Upper lobe of left lung (tissue), 6 donors: ENCODE results near the gene MDM2. TPM values are rescaled to one million over a fixed set of nuclear protein-coding genes. Genes with fewer than 3 reads are reported as not detected.
A peak's percentile ranks its signal among the peaks of the same experiment; 100 is the strongest.

Source experiments
- ATAC-seq, 2 donors: fragments of 200-7000 bp; cut with Tn5 transposase; one replicate each; pipeline ENCODE4 v1.9.1; 2022; ENCODE audit warnings: mild to moderate bottlenecking in 2 of 2, moderate library complexity in 2 of 2; ENCODE audit not compliant: low FRiP score in 2 of 2
- DNase-seq, 2 donors: peaks; one replicate each; pipeline ENCODE4 v3.0.0-alpha.2; 2019 to 2020
- H3K27ac ChIP-seq, 4 donors: fragments of 200-600 bp; sonication (generic); one replicate each; pipeline ENCODE4 v1.5.1; 2016 to 2019
- H3K27me3 ChIP-seq, 4 donors: fragments of 200-600 bp; sonication (generic); one replicate each; pipeline ENCODE4 v1.5.1; 2017 to 2019
- H3K36me3 ChIP-seq, 4 donors: fragments of 200-600 bp; sonication (generic); one replicate each; pipeline ENCODE4 v1.5.1; 2016 to 2019
- H3K4me1 ChIP-seq, 4 donors: fragments of 200-600 bp; sonication (generic); one replicate each; pipeline ENCODE4 v1.5.1; 2018 to 2019
- H3K4me3 ChIP-seq, 4 donors: fragments of 200-600 bp; sonication (generic); one replicate each; pipeline ENCODE4 v1.5.1; 2017 to 2019; ENCODE audit warnings: mild to moderate bottlenecking in 2 of 4, moderate library complexity in 1 of 4
- H3K9me3 ChIP-seq, 4 donors: fragments of 200-600 bp; sonication (generic); one replicate each; pipeline ENCODE4 v1.5.1; 2018 to 2019
- EP300 ChIP-seq, 4 donors: sonication (generic); formaldehyde crosslinking; IDR thresholded peaks; one replicate each; pipeline ENCODE4 v1.5.1; 2017; ENCODE audit warnings: antibody characterized with exemption in 4 of 4, control low read depth in 2 of 4
- POLR2A ChIP-seq, 4 donors: fragments of 450-650 bp; IDR thresholded peaks; one replicate each; pipeline ENCODE4 v1.5.1; 2016 to 2017; ENCODE audit warnings: antibody characterized with exemption in 4 of 4, mild to moderate bottlenecking in 2 of 4
- POLR2AphosphoS5 ChIP-seq, 2 donors: sonication (generic); formaldehyde crosslinking; IDR thresholded peaks; one replicate each; pipeline ENCODE4 v1.5.1; 2017; ENCODE audit warnings: antibody characterized with exemption in 2 of 2
- WGBS, 2 donors: methylation state at CpG; one replicate each; pipeline ENCODE4 v1.1.5; 2017 to 2018; 5-methylcytosine and 5-hydroxymethylcytosine counted together
- total RNA-seq, 6 donors: library from RNA; depleted of rRNA in 4 of 6; stranded (reverse); fragments of >200 nt in 4 of 6; gene quantifications; one replicate each; pipeline versions ENCODE4 v1.1.0 to v1.2.1, GENCODE V29; 2016 to 2021
- TF ChIP-seq, protein P1 (sequence below), 6 experiments: fragments of 450-650 bp in 4 of 6; fragments of 200-600 bp in 2 of 6; sonication (generic) in 2 of 6; IDR thresholded peaks; one replicate each; pipeline ENCODE4 v1.5.1; 2016 to 2019; ENCODE audit warnings: antibody characterized with exemption in 6 of 6
- donor health status: DM: no; HTN: no; CAD: no; lungs with moderate emphysema.
- donor health status: DM: no; HTN: yes; CAD: no; lungs with severe emphysema.

MDM2 gene
- total RNA-seq, 6 donors from 2014 or later, result 64.6 to 162 (median 108) TPM

DNA sequence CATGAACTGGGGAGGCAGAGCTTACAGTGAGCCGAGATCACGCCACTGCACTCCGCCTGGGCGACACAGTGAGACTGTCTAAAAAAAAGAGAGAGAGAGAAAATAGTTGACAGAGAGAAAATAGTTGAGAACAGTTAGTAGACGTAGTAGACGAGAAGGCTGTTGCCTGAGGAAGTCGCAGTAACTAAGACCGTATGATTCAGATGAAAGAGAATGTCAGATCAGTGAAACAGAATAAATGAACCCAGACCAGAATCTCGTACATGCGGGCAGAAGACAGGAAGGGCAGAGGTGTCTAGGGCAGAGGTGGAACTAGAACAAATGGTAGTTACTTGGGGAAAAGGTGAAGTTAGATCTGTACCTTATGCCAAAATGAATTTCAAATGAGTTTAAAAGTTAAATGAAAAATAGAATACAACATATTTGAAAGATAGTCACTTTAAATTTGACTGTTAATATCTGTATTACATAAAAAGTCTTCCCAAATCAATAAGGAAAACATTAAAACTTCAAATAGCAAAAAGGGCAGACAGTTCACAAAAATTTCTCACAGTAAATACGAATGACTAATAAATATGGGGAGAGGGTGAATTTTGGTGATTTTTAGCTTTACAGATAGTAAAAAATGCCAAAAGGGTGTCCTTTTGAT is 17.7 kb downstream of the MDM2 start:
- WGBS, 2 donors, result 95 to 97% methylated on average over 11 of the region's 11 CpGs
- Histone ChIP-seq H3K4me1 (no peaks in the 10 kb centered on the region), H3K36me3 (peaks cover 49 to 98% (median 68%) of the 10 kb centered on the region in 4 donors), H3K27ac (no peak overlapping the region), H3K9me3 (no peaks in the 10 kb centered on the region), H3K27me3 (no peaks in the 10 kb centered on the region), H3K4me3 (no peak overlapping the region)
- TF ChIP-seq POLR2A (IDR thresholded peaks at IDR 0.05) (no peak), POLR2AphosphoS5 (IDR thresholded peaks at IDR 0.05) (no peak), EP300 (IDR thresholded peaks at IDR 0.05) (no peak)
- TF ChIP-seq, protein P1, sequence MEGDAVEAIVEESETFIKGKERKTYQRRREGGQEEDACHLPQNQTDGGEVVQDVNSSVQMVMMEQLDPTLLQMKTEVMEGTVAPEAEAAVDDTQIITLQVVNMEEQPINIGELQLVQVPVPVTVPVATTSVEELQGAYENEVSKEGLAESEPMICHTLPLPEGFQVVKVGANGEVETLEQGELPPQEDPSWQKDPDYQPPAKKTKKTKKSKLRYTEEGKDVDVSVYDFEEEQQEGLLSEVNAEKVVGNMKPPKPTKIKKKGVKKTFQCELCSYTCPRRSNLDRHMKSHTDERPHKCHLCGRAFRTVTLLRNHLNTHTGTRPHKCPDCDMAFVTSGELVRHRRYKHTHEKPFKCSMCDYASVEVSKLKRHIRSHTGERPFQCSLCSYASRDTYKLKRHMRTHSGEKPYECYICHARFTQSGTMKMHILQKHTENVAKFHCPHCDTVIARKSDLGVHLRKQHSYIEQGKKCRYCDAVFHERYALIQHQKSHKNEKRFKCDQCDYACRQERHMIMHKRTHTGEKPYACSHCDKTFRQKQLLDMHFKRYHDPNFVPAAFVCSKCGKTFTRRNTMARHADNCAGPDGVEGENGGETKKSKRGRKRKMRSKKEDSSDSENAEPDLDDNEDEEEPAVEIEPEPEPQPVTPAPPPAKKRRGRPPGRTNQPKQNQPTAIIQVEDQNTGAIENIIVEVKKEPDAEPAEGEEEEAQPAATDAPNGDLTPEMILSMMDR (IDR thresholded peaks at IDR 0.05), result no peak
- no peak for DNase-seq
- no peak for ATAC-seq

GRCh38 chr12:68827895-68828671 is 20.1 kb downstream of the MDM2 start:
- H3K4me1 ChIP-seq, result no peaks in the 10 kb centered on the region
- H3K9me3 ChIP-seq, result no peaks in the 10 kb centered on the region
- no peak overlapping the region for H3K4me3 ChIP-seq
- WGBS, 2 donors, result 87 to 89% methylated on average over 5 of the region's 5 CpGs
- no peaks in the 10 kb centered on the region for H3K27me3 ChIP-seq
- no peak for ATAC-seq
- peaks cover 37 to 95% (median 65%) of the 10 kb centered on the region in 4 donors for H3K36me3 ChIP-seq
- TF ChIP-seq POLR2AphosphoS5 (IDR thresholded peaks at IDR 0.05), result no peak
- TF ChIP-seq, protein P1 (IDR thresholded peaks at IDR 0.05), result no peak
- no peak for TF ChIP-seq POLR2A (IDR thresholded peaks at IDR 0.05)
- no peak for DNase-seq
- no peak overlapping the region for H3K27ac ChIP-seq

DNA sequence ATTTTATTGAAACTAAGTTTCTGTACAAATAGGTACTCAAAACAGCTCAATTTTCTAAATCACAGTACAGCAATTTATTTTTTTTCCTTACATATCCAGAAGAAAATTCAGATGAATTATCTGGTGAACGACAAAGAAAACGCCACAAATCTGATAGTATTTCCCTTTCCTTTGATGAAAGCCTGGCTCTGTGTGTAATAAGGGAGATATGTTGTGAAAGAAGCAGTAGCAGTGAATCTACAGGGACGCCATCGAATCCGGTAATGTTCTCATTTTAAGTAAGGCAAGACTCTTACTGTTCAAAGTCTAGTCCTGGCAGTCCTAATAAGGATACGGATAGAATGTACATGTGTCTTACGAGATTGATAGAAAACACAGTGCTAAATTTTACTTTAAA is 20.7 kb downstream of the MDM2 start:
- no peaks in the 10 kb centered on the region for H3K4me1 ChIP-seq
- H3K9me3 ChIP-seq, result no peaks in the 10 kb centered on the region
- no peaks in the 10 kb centered on the region for H3K27me3 ChIP-seq
- no peak overlapping the region for H3K27ac ChIP-seq
- no peak overlapping the region for H3K4me3 ChIP-seq
- ATAC-seq (no peak), DNase-seq (no peak)
- 85 to 90% methylated on average over 7 of the region's 7 CpGs for WGBS, 2 donors
- H3K36me3 ChIP-seq, result peaks cover 38 to 93% (median 62%) of the 10 kb centered on the region in 4 donors
- no peak for TF ChIP-seq POLR2A (IDR thresholded peaks at IDR 0.05)
- no peak for TF ChIP-seq POLR2AphosphoS5 (IDR thresholded peaks at IDR 0.05)
- no peak for TF ChIP-seq EP300 (IDR thresholded peaks at IDR 0.05)
- TF ChIP-seq, protein P1 (IDR thresholded peaks at IDR 0.05), result no peak

DNA sequence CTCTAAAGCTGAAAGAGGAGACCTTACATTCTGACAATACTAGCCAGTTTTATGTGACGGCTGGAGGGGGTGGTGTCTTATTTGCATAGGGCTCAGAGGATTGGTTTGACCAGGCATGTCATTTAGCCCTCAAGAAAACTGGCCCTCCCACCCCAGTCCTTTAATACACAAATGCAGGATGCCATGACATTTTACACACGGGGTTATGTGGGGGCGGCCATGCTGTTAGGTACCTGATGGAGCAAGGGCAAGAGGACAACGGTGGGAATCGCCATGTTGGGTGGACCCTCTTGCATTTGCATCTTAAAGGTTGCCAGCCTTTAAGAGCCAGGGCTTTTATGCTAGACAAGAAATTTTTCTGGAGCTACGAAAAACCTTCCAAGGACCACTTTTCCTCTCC is 23.3 kb downstream of the MDM2 start:
- Histone ChIP-seq H3K4me3 (no peak overlapping the region), H3K36me3 (peaks cover 23 to 93% (median 48%) of the 10 kb centered on the region in 4 donors), H3K27ac (no peak overlapping the region), H3K4me1 (peaks cover 0 to 6% (median 2%) of the 10 kb centered on the region in 4 donors), H3K9me3 (no peaks in the 10 kb centered on the region), H3K27me3 (no peaks in the 10 kb centered on the region)
- WGBS, 2 donors, result 92% methylated on average over 6 of the region's 6 CpGs
- no peak for TF ChIP-seq EP300 (IDR thresholded peaks at IDR 0.05)
- TF ChIP-seq POLR2AphosphoS5 (IDR thresholded peaks at IDR 0.05), result no peak
- TF ChIP-seq, protein P1 (IDR thresholded peaks at IDR 0.05), result no peak
- ATAC-seq (peak; percentile 18 to 47), DNase-seq (no peak)
